HepG2 (cell line): ENCODE results near the gene SIK3. TPM values are rescaled to one million over a fixed set of nuclear protein-coding genes. Genes with fewer than 3 reads are reported as not detected.

ENCODE experiments used
- CREBL2 ChIP-seq: sonication (generic); formaldehyde crosslinking; IDR thresholded peaks from 2 replicates; pipeline ENCODE4 v1.8.1; 2023; ENCODE audit warnings: missing genetic modification reagents, mild to moderate bottlenecking, borderline replicate concordance
- DPF2 ChIP-seq: sonication (generic); formaldehyde crosslinking; IDR thresholded peaks from 2 replicates; pipeline ENCODE4 v1.4.0; 2020; ENCODE audit warnings: mild to moderate bottlenecking, low read depth, missing genetic modification reagents, borderline replicate concordance
- GLI4 ChIP-seq: sonication (generic); formaldehyde crosslinking; IDR thresholded peaks from 2 replicates; pipeline ENCODE4 v1.5.1; 2020; ENCODE audit warnings: missing genetic modification reagents, mild to moderate bottlenecking, moderate library complexity, borderline replicate concordance
- HCFC1 ChIP-seq: fragments of 150-350 bp; IDR thresholded peaks from 2 replicates; pipeline ENCODE4 v1.6.1; 2014; ENCODE audit warnings: low read depth, low read length
- KLF13 ChIP-seq: sonication (generic); formaldehyde crosslinking; IDR thresholded peaks from 2 replicates; pipeline ENCODE4 v1.4.0; 2020; ENCODE audit warnings: mild to moderate bottlenecking, missing genetic modification reagents
- LRRFIP1 ChIP-seq: sonication (generic); formaldehyde crosslinking; conservative IDR thresholded peaks from 2 replicates; pipeline ENCODE4 v1.4.0; 2020; ENCODE audit warnings: missing genetic modification reagents
- RBAK ChIP-seq: sonication (generic); formaldehyde crosslinking; IDR thresholded peaks from 2 replicates; pipeline ENCODE4 v1.5.1; 2020; ENCODE audit warnings: mild to moderate bottlenecking, missing genetic modification reagents
- ZNF574 ChIP-seq: sonication (generic); formaldehyde crosslinking; IDR thresholded peaks from 2 replicates; pipeline ENCODE4 v1.4.0; 2020; ENCODE audit warnings: missing genetic modification reagents
- ZNF652 ChIP-seq: IDR thresholded peaks from 2 replicates; pipeline ENCODE4 v1.6.1; 2016; ENCODE audit warnings: low read depth, borderline replicate concordance
- polyA plus RNA-seq, 8 experiments: library from polyadenylated mRNA; depleted of rRNA in 3 of 8; stranded (reverse) in 7 of 8; unstranded in 1 of 8; fragments of >200 nt; fragmentation: Illumina TruSeq in 4 of 8; extraction: Trizol in 4 of 8; gene quantifications; 2 replicates each; pipeline versions ENCODE4 v1.2.1 to v1.2.3, GENCODE V29; 2011 to 2016; ENCODE audit warnings: low read depth in 4 of 8, missing spikeins in 1 of 8, mixed read lengths in 1 of 8; ENCODE audit not compliant: insufficient read depth in 1 of 8
- total RNA-seq, 5 experiments: library from RNA; depleted of rRNA; stranded (reverse); fragments of >200 nt; fragmentation: Illumina TruSeq; extraction: Trizol; gene quantifications; 2 replicates each; pipeline ENCODE4 v1.2.3, GENCODE V29; 2016; ENCODE audit warnings: low read depth in 1 of 5
- TF ChIP-seq, protein P1 (sequence below), 2 experiments: fragments of 450-650 bp in 1 of 2; sonication (generic) in 1 of 2; formaldehyde crosslinking in 1 of 2; IDR thresholded peaks; 2 replicates each; pipeline versions ENCODE4 v1.6.1 to v1.8.0; 2016 to 2022; ENCODE audit warnings: antibody characterized with exemption in 1 of 2, mild to moderate bottlenecking in 1 of 2, missing genetic modification reagents in 1 of 2

Gene SIK3
- total and polyA plus RNA-seq, 2 of the 13 experiments (the other 11 are each of a cell fraction or from before 2014, with no cell fraction given): 5.7 to 9.8 TPM

DNA sequence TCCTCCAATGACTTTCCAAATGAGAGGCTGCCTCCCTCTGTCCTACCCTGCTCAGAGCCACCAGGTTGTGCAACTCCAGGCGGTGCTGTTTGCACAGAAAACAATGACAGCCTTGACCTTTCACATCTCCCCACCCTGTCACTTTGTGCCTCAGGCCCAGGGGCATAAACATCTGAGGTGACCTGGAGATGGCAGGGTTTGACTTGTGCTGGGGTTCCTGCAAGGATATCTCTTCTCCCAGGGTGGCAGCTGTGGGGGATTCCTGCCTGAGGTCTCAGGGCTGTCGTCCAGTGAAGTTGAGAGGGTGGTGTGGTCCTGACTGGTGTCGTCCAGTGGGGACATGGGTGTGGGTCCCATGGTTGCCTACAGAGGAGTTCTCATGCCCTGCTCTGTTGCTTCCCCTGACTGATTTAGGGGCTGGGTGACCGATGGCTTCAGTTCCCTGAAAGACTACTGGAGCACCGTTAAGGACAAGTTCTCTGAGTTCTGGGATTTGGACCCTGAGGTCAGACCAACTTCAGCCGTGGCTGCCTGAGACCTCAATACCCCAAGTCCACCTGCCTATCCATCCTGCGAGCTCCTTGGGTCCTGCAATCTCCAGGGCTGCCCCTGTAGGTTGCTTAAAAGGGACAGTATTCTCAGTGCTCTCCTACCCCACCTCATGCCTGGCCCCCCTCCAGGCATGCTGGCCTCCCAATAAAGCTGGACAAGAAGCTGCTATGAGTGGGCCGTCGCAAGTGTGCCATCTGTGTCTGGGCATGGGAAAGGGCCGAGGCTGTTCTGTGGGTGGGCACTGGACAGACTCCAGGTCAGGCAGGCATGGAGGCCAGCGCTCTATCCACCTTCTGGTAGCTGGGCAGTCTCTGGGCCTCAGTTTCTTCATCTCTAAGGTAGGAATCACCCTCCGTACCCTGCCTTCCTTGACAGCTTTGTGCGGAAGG is 265.6 kb downstream of the SIK3 start (continued):
- TF ChIP-seq LRRFIP1 (CRISPR knock-in tag) (no peak), HCFC1 (no peak), GLI4 (no peak; the same call in 1 of the 2 replicates), KLF13 (CRISPR knock-in tag) (no peak), RBAK (CRISPR knock-in tag) (no peak), CREBL2 (CRISPR knock-in tag) (no peak), ZNF652 (CRISPR knock-in tag) (peak; percentile 76; the same call in 1 of the 2 replicates), DPF2 (CRISPR knock-in tag) (peak; percentile 98), ZNF574 (CRISPR knock-in tag) (peak; percentile 81; the same call in 1 of the 2 replicates)
- TF ChIP-seq, protein P1, sequence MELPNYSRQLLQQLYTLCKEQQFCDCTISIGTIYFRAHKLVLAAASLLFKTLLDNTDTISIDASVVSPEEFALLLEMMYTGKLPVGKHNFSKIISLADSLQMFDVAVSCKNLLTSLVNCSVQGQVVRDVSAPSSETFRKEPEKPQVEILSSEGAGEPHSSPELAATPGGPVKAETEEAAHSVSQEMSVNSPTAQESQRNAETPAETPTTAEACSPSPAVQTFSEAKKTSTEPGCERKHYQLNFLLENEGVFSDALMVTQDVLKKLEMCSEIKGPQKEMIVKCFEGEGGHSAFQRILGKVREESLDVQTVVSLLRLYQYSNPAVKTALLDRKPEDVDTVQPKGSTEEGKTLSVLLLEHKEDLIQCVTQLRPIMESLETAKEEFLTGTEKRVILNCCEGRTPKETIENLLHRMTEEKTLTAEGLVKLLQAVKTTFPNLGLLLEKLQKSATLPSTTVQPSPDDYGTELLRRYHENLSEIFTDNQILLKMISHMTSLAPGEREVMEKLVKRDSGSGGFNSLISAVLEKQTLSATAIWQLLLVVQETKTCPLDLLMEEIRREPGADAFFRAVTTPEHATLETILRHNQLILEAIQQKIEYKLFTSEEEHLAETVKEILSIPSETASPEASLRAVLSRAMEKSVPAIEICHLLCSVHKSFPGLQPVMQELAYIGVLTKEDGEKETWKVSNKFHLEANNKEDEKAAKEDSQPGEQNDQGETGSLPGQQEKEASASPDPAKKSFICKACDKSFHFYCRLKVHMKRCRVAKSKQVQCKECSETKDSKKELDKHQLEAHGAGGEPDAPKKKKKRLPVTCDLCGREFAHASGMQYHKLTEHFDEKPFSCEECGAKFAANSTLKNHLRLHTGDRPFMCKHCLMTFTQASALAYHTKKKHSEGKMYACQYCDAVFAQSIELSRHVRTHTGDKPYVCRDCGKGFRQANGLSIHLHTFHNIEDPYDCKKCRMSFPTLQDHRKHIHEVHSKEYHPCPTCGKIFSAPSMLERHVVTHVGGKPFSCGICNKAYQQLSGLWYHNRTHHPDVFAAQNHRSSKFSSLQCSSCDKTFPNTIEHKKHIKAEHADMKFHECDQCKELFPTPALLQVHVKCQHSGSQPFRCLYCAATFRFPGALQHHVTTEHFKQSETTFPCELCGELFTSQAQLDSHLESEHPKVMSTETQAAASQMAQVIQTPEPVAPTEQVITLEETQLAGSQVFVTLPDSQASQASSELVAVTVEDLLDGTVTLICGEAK (IDR thresholded peaks at IDR 0.05): no peak
- TF ChIP-seq, protein P1 (CRISPR knock-in tag; IDR thresholded peaks at IDR 0.05): peak; percentile 59; the same call in 1 of the 2 replicates
